ENCODE data around the gene TMC4. TPM values are rescaled to one million over a fixed set of nuclear protein-coding genes. Genes with fewer than 3 reads are reported as not detected.

TMC4 gene
- polyA plus RNA-seq, 1 of the 3 experiments (the other 2 are of a cell fraction) = 2.8 TPM

DNA sequence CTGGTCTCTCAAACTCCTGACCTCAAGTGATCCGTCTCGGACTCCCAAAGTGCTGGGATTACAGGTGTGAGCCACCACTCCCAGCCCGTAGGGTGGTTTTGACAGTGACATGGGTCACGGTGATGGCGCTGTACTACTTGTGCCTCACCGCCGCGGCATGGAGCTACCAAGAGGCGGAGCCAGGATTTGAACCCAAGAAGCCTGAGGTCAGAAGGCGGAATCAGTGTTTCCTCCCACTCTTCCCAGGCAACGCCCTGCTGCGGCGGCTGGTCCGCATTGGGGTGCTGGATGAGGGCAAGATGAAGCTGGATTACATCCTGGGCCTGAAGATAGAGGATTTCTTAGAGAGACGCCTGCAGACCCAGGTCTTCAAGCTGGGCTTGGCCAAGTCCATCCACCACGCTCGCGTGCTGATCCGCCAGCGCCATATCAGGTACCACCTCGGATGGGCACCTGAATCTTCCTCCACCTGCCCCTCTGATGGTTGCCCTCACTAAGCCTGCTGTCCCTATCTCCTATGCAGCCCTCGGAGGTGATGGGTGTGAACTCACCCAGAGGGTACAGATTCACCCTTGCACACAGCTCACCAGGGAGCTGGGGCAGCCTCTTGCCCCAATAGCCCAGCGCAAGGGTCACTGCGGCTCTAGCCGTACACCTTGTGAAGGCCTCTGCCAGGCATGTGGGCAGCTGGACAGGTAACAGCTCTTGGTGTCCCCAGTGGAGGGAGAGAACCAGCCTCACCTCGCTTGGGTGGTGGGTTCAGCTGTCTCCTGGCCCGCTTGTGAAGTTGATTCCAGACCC is 33.3 kb upstream of the TMC4 start:
- WGBS (ENCODE audit: low lambda C conversion rate) = 93% methylated on average over 23 of the region's 27 CpGs
- DNase-seq = no peak
- H3K9me3 ChIP-seq = no peaks in the 10 kb centered on the region
- H3K9ac ChIP-seq = no peak overlapping the region
- ChIA-PET POLR2A (no interaction called here), CTCF (no interaction called here)
- no peaks in the 10 kb centered on the region for H3K27me3 ChIP-seq (ENCODE audit: insufficient read depth)
- no peak overlapping the region; the same call in 1 of the 2 replicates for H3K4me2 ChIP-seq
- peaks cover 76% of the 10 kb centered on the region for H3F3A ChIP-seq (replicated peaks; ENCODE audit: insufficient read depth)
- H3K4me1 ChIP-seq (ENCODE audit: control insufficient read depth in 1 of 2, insufficient read depth in 2 of 2, low read depth in 1 of 2, low read length in 1 of 2) = peaks cover 53 to 64% of the 10 kb centered on the region in 2 experiments
- peaks cover 64 to 70% of the 10 kb centered on the region in 2 experiments for H3K36me3 ChIP-seq (replicated peaks in 1 of 2; ENCODE audit: control insufficient read depth in 1 of 2, insufficient read depth in 2 of 2, low read length in 1 of 2)
- H3K4me3 ChIP-seq (ENCODE audit: low read depth in 2 of 2, low read length in 1 of 2) = no peak overlapping the region
- peaks cover 74% of the 10 kb centered on the region for H3K79me2 ChIP-seq (ENCODE audit: insufficient read depth)
- H3K27ac ChIP-seq (ENCODE audit: low read depth in 2 of 2, low read length in 1 of 2) = no peak overlapping the region
- no peak for TF ChIP-seq MXI1 (IDR thresholded peaks at IDR 0.05; ENCODE audit: low read depth, low read length)
- H3K9me2 ChIP-seq = no peaks in the 10 kb centered on the region
- peaks cover 100% of the 10 kb centered on the region for H4K20me1 ChIP-seq (ENCODE audit: insufficient read depth)
- H2AFZ ChIP-seq (ENCODE audit: low read depth) = no peak overlapping the region

DNA sequence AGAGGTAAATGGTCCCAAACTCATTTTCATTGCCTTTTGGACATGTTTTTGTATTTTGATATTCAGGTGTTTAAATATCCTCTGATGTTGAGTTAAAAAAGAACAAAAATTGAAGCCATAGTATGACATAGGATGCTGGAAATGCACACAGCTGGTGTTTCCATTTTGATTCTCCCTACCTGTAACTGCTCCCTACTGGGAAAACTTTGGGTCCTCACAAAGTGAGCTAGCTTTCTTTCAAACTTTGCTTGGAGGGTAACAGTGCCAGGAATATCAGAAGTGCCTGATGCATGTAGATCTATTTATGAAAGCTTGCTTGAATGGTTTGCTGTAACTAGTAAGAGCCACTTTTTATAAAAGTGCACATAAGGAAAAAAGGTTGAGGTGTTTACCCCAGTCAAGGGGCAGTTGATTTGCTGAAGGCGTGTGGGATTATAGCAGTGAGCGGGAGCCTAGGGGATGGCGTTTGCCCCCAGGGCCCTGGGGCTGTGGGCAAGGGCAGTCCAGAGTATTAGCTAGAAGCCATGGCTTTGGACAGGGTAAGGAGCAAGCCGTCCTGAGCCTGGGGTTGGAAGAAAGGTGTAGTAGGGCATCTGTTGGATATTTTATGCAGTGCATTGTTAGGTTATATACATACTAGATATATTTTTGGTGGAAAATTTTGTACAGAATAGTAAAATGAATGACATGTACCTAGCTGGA is 32.0 kb upstream of the TMC4 start:
- Histone ChIP-seq H3K36me3 (replicated peaks in 1 of 2; ENCODE audit: control insufficient read depth in 1 of 2, insufficient read depth in 2 of 2, low read length in 1 of 2) (peaks cover 60 to 70% of the 10 kb centered on the region in 2 experiments), H3K4me1 (ENCODE audit: control insufficient read depth in 1 of 2, insufficient read depth in 2 of 2, low read depth in 1 of 2, low read length in 1 of 2) (peaks cover 49 to 54% of the 10 kb centered on the region in 2 experiments), H4K20me1 (ENCODE audit: insufficient read depth) (peaks cover 90% of the 10 kb centered on the region), H3K27ac (ENCODE audit: low read depth in 2 of 2, low read length in 1 of 2) (no peak overlapping the region), H3K79me2 (ENCODE audit: insufficient read depth) (peaks cover 68% of the 10 kb centered on the region), H3K9ac (no peak overlapping the region), H3K27me3 (ENCODE audit: insufficient read depth) (no peaks in the 10 kb centered on the region), H3K4me2 (peak overlapping the region; percentile 97), H3K9me2 (no peaks in the 10 kb centered on the region), H3K9me3 (no peaks in the 10 kb centered on the region), H3F3A (replicated peaks; ENCODE audit: insufficient read depth) (peaks cover 72% of the 10 kb centered on the region), H2AFZ (ENCODE audit: low read depth) (no peak overlapping the region), H3K4me3 (ENCODE audit: low read depth in 2 of 2, low read length in 1 of 2) (no peak overlapping the region)
- WGBS (ENCODE audit: low lambda C conversion rate) = 94% methylated on average over 4 of the region's 4 CpGs
- TF ChIP-seq TEAD4 (IDR thresholded peaks at IDR 0.05; ENCODE audit: borderline replicate concordance, insufficient read depth) (no peak), FOXJ3 (CRISPR knock-in tag; IDR thresholded peaks at IDR 0.05) (no peak), RXRA (IDR thresholded peaks at IDR 0.05; ENCODE audit: borderline replicate concordance, low read depth) (no peak), TAF1 (IDR thresholded peaks at IDR 0.05; ENCODE audit: borderline replicate concordance, low read depth, low read length) (no peak), YY1 (IDR thresholded peaks at IDR 0.05; ENCODE audit: low read depth) (no peak), RAD21 (IDR thresholded peaks at IDR 0.05; ENCODE audit: low read length) (no peak), FOXM1 (IDR thresholded peaks at IDR 0.05; ENCODE audit: low read depth) (no peak), EZH2phosphoT487 (IDR thresholded peaks at IDR 0.05; ENCODE audit: borderline replicate concordance, low read depth) (no peak), CHD2 (IDR thresholded peaks at IDR 0.05; ENCODE audit: low read length, partially characterized antibody) (no peak), GATA2 (CRISPR knock-in tag; IDR thresholded peaks at IDR 0.05) (no peak), FOSL2 (IDR thresholded peaks at IDR 0.05; ENCODE audit: borderline replicate concordance, low read depth) (no peak), MEF2A (IDR thresholded peaks at IDR 0.05; ENCODE audit: borderline replicate concordance, low read depth) (no peak), NRF1 (IDR thresholded peaks at IDR 0.05; ENCODE audit: low read depth, low read length) (no peak), POLR2AphosphoS5 (IDR thresholded peaks at IDR 0.05; ENCODE audit: low read depth, low read length) (no peak), RFX5 (IDR thresholded peaks at IDR 0.05; ENCODE audit: low read length) (no peak)
- TF ChIP-seq, protein P1, sequence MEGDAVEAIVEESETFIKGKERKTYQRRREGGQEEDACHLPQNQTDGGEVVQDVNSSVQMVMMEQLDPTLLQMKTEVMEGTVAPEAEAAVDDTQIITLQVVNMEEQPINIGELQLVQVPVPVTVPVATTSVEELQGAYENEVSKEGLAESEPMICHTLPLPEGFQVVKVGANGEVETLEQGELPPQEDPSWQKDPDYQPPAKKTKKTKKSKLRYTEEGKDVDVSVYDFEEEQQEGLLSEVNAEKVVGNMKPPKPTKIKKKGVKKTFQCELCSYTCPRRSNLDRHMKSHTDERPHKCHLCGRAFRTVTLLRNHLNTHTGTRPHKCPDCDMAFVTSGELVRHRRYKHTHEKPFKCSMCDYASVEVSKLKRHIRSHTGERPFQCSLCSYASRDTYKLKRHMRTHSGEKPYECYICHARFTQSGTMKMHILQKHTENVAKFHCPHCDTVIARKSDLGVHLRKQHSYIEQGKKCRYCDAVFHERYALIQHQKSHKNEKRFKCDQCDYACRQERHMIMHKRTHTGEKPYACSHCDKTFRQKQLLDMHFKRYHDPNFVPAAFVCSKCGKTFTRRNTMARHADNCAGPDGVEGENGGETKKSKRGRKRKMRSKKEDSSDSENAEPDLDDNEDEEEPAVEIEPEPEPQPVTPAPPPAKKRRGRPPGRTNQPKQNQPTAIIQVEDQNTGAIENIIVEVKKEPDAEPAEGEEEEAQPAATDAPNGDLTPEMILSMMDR (IDR thresholded peaks at IDR 0.05) = no peak
- TF ChIP-seq, protein P2, sequence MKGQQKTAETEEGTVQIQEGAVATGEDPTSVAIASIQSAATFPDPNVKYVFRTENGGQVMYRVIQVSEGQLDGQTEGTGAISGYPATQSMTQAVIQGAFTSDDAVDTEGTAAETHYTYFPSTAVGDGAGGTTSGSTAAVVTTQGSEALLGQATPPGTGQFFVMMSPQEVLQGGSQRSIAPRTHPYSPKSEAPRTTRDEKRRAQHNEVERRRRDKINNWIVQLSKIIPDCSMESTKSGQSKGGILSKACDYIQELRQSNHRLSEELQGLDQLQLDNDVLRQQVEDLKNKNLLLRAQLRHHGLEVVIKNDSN (IDR thresholded peaks at IDR 0.05; ENCODE audit: borderline replicate concordance, low read depth) = no peak
- TF ChIP-seq, protein P3, sequence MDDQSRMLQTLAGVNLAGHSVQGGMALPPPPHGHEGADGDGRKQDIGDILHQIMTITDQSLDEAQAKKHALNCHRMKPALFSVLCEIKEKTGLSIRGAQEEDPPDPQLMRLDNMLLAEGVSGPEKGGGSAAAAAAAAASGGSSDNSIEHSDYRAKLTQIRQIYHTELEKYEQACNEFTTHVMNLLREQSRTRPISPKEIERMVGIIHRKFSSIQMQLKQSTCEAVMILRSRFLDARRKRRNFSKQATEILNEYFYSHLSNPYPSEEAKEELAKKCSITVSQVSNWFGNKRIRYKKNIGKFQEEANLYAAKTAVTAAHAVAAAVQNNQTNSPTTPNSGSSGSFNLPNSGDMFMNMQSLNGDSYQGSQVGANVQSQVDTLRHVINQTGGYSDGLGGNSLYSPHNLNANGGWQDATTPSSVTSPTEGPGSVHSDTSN (IDR thresholded peaks at IDR 0.05) = no peak
- TF ChIP-seq, protein P4, sequence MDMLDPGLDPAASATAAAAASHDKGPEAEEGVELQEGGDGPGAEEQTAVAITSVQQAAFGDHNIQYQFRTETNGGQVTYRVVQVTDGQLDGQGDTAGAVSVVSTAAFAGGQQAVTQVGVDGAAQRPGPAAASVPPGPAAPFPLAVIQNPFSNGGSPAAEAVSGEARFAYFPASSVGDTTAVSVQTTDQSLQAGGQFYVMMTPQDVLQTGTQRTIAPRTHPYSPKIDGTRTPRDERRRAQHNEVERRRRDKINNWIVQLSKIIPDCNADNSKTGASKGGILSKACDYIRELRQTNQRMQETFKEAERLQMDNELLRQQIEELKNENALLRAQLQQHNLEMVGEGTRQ (IDR thresholded peaks at IDR 0.05; ENCODE audit: borderline replicate concordance, low read depth, low read length) = no peak
- DNase-seq = no peak
- ChIA-PET CTCF (interaction anchor here (0.9 to 2.0 kb wide), 5 partner anchors 13 to 36 kb away, joined by 3 to 6 read pairs (median 3); no protein-coding TSS in a partner anchor), POLR2A (interaction anchor here (1.0 kb wide), 1 partner anchor 11 kb away, joined by 5 read pairs; no protein-coding TSS in a partner anchor)

Measured in SK-N-SH (cell line).